HUES6 (cell line): ENCODE measurements around the gene HSPA1A.

Source experiments
- H3K27ac ChIP-seq: 2 replicates; pipeline ENCODE4 v1.7.0; 2013; ENCODE audit warnings: low read depth, mild to moderate bottlenecking, low read length, inconsistent platforms
- H3K27me3 ChIP-seq: 2 replicates; pipeline ENCODE4 v1.6.1; 2013; ENCODE audit warnings: low read length; ENCODE audit not compliant: control insufficient read depth, insufficient read depth
- H3K36me3 ChIP-seq: 2 replicates; pipeline ENCODE4 v1.6.1; 2013; ENCODE audit warnings: low read length; ENCODE audit not compliant: control insufficient read depth, insufficient read depth
- H3K4me1 ChIP-seq: 2 replicates; pipeline ENCODE4 v1.6.1; 2013; ENCODE audit warnings: low read length; ENCODE audit not compliant: control insufficient read depth, insufficient read depth
- H3K4me3 ChIP-seq: 2 replicates; pipeline ENCODE4 v1.5.1; 2013; ENCODE audit warnings: low read depth, low read length
- H3K9ac ChIP-seq: one replicate; pipeline ENCODE4 v1.6.1; 2013; ENCODE audit warnings: mild to moderate bottlenecking, low read length
- H3K9me3 ChIP-seq: 2 replicates; pipeline ENCODE4 v1.6.1; 2013; ENCODE audit warnings: low read depth, low read length; ENCODE audit not compliant: control insufficient read depth, insufficient read depth

The HSPA1A gene

DNA sequence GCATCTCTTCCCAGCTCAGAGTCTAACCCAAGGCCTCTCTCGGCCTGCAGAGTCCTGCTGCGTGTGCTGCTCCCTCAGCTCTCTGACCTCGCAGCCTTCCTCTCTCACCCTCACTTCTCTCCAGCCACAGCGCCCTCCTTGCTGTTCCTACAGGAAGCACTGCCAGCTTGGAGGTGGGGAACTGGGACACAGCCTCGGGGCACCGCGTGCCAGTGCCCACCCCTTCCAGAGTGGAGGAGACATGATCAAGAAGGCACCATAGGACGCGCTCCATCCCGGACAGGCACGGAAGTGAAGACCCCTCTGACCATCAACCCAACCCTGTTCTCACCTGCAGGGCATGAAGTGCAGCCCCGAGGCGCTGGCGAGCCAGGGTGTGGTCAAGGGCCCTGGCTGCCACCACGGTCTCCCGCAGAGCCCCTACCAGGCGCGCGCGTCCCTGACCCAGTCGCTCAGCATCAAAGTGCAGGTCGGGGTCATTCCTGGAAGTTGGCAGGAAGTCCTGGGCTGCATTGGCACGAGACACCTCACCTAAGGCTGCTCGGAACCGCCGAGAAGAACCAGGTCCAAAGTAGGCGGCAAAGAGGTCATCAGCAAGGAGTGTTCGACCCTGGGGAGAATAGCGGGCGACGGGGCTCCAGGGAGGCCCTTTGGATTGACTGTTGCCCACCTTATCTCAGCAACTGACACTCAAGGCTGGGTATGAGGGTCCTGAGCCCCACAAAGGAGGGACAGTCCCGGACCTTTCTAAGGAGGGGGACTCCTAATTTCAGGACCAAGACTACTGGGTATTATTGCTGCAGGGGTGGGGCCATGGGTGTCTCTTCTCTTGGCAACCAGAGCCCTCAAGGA lies 39.5 kb upstream of the HSPA1A start:
- H3K27ac ChIP-seq = no peak overlapping the region
- peaks cover 6% of the 10 kb centered on the region; the same call in 1 of the 2 replicates for H3K4me1 ChIP-seq
- no peaks in the 10 kb centered on the region for H3K9me3 ChIP-seq
- H3K4me3 ChIP-seq = no peak overlapping the region
- no peaks in the 10 kb centered on the region for H3K27me3 ChIP-seq
- peaks cover 36% of the 10 kb centered on the region for H3K36me3 ChIP-seq
- H3K9ac ChIP-seq = no peak overlapping the region

DNA sequence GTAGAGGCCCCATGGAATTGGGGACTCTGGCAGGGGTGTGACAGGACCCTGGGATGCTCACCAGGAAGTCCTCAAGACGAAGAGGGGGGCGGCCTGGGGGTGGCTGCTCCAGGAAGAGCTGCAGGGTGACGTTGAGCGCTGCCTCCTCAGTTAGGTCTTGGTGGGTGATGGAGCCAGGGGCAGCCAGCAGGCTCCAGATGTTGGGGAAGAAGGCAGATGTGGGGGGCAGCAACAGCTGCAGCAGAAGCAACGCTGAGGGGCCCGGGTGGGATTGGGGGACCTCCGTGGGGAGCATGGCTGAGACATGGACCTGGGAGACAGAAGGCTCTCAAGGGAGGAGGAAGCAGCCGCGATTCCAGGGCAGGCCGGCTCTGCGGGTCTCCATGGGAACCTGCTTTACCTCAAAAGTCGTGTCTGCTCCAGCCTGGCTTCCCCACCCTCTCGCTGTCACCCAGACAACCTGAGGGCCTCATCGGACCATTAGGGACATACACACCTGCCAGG lies 38.8 kb upstream of the HSPA1A start:
- H3K27me3 ChIP-seq = no peaks in the 10 kb centered on the region
- H3K27ac ChIP-seq = no peak overlapping the region
- peaks cover 43% of the 10 kb centered on the region for H3K36me3 ChIP-seq
- H3K9ac ChIP-seq = no peak overlapping the region
- no peaks in the 10 kb centered on the region for H3K9me3 ChIP-seq
- H3K4me1 ChIP-seq = peaks cover 6% of the 10 kb centered on the region; the same call in 1 of the 2 replicates
- H3K4me3 ChIP-seq = no peak overlapping the region

DNA sequence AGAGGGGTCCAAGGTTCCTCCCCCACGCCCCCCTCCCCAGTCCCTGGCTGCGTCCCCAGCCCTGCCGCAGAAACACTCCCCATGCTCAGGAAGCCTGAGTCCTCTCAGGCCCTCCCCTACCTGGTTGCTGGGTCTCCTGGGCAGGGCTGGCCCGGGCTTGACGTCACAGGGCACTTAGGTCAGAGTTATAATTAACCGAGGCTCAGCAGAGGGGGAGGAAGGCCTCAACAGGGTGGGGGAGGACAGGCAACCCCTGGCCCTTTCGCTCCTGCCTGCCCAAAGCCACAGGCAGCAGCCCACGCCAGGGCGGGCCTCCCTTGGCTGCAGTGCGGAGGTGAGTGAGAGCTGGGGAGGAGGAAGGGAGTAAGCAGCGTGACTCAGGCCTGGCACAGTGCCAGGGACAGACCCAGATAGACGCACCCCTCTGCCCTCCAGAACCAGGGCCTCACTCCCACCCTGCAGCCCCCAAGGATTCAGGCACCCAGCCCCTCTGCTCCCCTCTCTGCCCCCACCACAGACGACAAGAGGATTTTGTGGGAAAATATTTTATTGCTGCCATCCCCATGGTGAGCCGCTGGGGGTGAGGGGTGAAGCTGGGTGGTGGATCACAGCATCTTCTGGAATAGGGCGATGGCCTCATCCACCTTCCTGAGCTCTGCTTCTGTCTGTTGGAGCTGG lies 38.2 kb upstream of the HSPA1A start, which contains the start of gene VWA7:
Gene VWA7, minus strand, starts transcription at position 340 of the 678 bp plus-strand sequence. CDS start 549 bp downstream, outside the sequence.
- H3K36me3 ChIP-seq = peaks cover 49% of the 10 kb centered on the region
- no peak within 1 kb of the TSS; the same call in 1 of the 2 replicates for H3K27ac ChIP-seq
- no peak within 1 kb of the TSS for H3K4me3 ChIP-seq
- H3K27me3 ChIP-seq = no peaks in the 10 kb centered on the region
- peak within 1 kb of the TSS; percentile 2 for H3K9ac ChIP-seq
- no peaks in the 10 kb centered on the region for H3K9me3 ChIP-seq
- H3K4me1 ChIP-seq = peaks cover 6% of the 10 kb centered on the region; the same call in 1 of the 2 replicates

DNA sequence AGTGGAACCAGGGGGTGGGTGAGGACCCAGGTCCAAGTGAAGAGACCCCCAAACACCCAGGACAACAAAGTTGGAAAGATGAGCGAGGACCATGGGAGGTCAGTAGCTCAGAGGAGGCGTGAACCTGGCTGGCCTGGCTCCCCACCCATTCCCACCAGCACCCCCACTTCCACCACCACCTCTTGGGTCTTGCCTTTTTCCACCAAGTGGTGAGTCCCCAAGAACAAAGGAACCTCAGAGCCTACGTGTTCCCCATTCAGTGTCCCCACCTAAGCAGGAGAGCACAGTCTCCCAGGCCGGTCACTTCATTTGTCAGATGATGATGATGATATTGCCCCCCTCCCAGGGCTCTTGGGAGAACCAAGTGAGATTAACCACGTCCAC lies 37.7 kb upstream of the HSPA1A start:
- H3K4me3 ChIP-seq = no peak overlapping the region
- no peaks in the 10 kb centered on the region for H3K9me3 ChIP-seq
- no peak overlapping the region for H3K27ac ChIP-seq
- H3K4me1 ChIP-seq = peaks cover 6% of the 10 kb centered on the region; the same call in 1 of the 2 replicates
- H3K36me3 ChIP-seq = peaks cover 54% of the 10 kb centered on the region
- H3K27me3 ChIP-seq = no peaks in the 10 kb centered on the region
- H3K9ac ChIP-seq = no peak overlapping the region

DNA sequence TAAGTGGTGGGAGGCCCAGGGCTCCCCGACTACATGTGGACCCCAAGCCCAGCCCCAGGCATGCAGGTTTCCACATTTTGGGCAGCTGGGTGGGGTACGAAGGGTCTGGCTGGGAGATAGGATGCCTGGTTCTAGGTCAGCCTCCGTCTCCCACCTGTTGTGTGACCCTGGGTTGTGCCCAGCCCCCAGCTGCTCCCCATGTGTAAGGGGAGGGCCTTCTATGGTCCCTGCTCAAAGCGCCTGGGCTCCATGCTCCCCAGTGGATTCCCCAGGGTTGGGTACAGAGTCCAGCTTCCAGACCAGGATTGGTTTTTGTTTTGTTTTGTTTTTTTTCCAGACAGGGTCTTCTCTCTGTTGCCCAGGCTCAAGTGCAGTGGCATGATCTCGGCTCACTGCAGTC lies 37.1 kb upstream of the HSPA1A start:
- Histone ChIP-seq H3K27me3 (no peaks in the 10 kb centered on the region), H3K9ac (no peak overlapping the region), H3K4me3 (no peak overlapping the region), H3K4me1 (peaks cover 6% of the 10 kb centered on the region; the same call in 1 of the 2 replicates), H3K9me3 (no peaks in the 10 kb centered on the region), H3K36me3 (peaks cover 60% of the 10 kb centered on the region), H3K27ac (no peak overlapping the region)

DNA sequence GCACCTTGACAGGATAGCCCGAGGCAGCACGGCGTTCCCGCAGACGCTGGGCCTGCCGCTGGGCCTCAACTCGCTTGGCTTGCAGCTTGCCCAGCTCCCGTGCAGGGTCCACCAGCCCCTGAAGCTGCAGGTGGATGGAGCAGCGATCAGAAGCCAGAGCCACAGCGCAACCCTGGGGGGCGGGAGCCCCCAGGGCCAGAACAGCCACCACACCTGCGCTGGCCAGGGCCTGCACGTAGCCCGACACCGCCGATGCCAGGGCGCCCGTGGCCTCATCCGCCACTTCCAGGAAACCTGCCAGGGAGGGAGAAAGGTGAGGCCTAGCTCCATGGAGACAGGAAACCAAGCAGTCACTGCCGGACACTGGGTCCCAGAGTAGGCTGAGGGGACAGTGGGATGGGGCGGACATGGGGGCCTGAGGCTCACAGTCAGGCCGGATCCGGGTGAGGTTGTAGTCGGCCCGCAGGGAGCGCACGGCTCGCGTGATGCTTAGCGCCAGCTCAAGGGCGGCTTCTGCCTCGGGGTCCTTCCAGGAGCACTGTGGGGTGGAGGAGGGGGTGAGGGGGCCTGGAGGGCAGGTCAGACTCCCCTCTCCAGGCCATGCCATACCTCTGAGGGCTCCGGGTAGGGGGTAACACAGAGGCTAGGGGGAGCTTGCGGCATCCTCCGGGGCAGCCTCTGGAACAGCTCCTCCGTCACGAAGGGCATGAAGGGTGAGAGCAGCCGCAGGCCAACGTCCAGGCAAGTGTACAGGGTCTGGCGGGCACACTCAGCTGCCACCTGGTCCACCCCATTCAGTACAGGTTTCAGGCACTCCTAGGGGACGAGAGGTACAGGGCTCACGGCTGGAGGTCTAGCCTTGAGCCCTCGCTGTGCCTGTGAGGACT lies 36.1 kb upstream of the HSPA1A start:
- no peak overlapping the region for H3K27ac ChIP-seq
- peaks cover 6% of the 10 kb centered on the region; the same call in 1 of the 2 replicates for H3K4me1 ChIP-seq
- H3K36me3 ChIP-seq = peaks cover 68% of the 10 kb centered on the region
- no peak overlapping the region for H3K9ac ChIP-seq
- H3K27me3 ChIP-seq = no peaks in the 10 kb centered on the region
- no peak overlapping the region for H3K4me3 ChIP-seq
- H3K9me3 ChIP-seq = no peaks in the 10 kb centered on the region

DNA sequence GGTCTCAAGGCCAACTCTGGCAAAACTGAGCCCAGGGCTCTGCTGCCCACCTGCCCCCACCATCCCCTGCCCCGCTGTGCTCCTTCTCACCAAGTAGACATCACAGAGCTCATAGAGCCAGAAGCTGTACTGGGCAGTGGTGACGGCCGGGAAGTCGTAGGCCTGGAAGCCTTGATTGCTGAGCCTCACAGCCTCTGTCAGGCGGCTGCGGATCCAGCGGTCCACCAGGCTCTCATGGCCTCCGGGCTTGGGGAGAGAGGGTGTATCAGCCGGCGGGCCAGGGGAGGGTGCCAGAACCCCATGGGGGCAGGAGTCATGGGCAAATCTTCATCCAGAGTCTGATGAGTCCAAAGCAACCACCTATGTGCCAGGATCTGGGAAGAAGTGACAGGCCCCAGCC lies 35.4 kb upstream of the HSPA1A start:
- Histone ChIP-seq H3K27me3 (no peaks in the 10 kb centered on the region), H3K27ac (no peak overlapping the region), H3K36me3 (peaks cover 75% of the 10 kb centered on the region), H3K4me3 (no peak overlapping the region), H3K4me1 (peaks cover 6% of the 10 kb centered on the region; the same call in 1 of the 2 replicates), H3K9ac (no peak overlapping the region), H3K9me3 (no peaks in the 10 kb centered on the region)

DNA sequence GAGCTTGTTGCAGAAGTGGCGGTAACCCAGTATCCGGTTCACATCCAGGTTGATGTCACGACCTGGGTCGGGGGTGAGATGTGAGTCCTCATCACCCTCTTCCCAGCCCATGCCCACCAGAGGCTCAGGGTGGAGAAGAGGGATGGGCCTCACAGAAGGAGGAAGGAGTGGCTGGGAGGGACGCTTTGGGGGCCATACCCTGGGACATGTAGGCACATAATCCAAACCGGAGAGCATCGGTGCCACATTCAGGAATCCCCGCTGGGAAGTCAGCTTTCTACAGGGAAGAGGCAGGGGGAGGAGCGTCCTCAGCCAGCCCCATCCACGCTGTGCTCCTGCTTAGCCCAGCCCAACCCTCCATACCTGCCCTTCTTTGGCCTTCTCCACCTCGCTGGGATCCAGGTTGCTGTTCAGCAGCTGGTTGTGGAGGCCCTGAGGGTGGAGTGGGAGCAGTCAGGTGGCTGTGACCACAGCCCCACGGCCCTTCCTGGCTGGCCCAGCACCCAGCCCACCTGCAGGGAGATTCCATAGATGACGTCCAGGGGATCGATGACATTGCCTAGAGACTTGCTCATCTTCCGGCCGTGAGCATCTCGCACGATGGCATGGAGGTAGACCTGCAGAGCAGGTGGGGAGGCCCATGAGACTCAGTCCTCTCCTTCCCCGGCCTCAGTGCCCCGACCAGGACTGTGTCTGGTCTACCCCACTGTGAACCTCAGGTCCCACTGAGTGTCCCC lies 34.7 kb upstream of the HSPA1A start:
- no peak overlapping the region for H3K9ac ChIP-seq
- H3K36me3 ChIP-seq = peaks cover 83% of the 10 kb centered on the region
- no peak overlapping the region for H3K27ac ChIP-seq
- no peak overlapping the region for H3K4me3 ChIP-seq
- no peaks in the 10 kb centered on the region for H3K9me3 ChIP-seq
- no peaks in the 10 kb centered on the region for H3K27me3 ChIP-seq
- H3K4me1 ChIP-seq = peaks cover 6% of the 10 kb centered on the region; the same call in 1 of the 2 replicates

DNA sequence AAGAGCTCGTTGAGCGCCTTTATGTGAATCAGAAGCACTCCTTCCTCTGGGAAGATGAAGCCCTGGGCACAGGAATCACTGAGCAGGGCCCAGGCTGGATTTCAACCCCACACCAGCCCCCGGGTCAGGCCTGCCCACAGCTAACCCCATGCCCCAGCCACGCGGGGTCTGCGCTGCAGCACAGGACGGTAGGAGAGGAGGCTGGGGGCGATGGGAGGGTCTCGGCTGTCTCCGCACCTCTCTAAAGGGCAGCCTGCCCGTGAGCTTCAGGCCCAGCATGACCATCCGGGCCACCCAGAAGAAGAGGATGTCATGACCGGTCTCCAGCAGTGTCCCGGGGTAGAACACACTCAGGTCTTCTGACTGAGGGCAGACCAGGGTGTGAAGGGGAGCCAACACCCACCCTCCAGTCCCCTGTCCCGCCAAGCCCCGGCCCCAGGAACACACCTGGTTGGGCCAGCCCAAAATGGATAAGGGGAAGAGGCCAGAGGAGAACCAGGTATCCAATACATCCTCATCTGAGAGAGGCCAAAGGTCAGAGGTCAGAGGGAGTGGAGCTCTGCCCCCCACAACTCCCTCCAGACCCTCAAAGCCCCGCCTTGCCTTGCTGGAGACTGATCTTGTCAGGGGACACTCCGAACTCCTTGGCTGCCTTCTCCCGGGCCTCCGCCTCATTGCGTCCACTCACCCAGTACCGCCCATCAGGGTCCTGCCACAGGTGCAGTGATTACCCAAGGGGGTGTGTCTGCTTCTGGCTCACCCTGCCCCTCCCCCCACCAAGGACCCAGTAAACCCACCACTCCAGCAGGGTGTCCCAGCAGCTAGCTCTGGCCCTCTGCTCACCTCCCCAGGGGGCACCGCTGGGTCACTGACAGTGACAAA lies 33.9 kb upstream of the HSPA1A start:
- Histone ChIP-seq H3K27ac (no peak overlapping the region), H3K9me3 (no peaks in the 10 kb centered on the region), H3K27me3 (no peaks in the 10 kb centered on the region), H3K9ac (no peak overlapping the region), H3K4me1 (peaks cover 6% of the 10 kb centered on the region; the same call in 1 of the 2 replicates), H3K36me3 (peaks cover 88% of the 10 kb centered on the region), H3K4me3 (no peak overlapping the region)
